Embryonic facial prominence (tissue), 1 donor: ENCODE data around the gene TBC1D10A.

ENCODE experiments used
- DNase-seq: peaks from one replicate; pipeline ENCODE4 v3.0.0-alpha.2; 2016; ENCODE audit errors: extremely low spot score

Gene TBC1D10A

GRCh38 chr22:30286813-30287647 is 39.7 kb downstream of the TBC1D10A start:
- no peak for DNase-seq

- no peak for DNase-seq
Measured at GRCh38 chr22:30286331-30286730, 40.4 kb downstream of the TBC1D10A start.

GRCh38 chr22:30285846-30286200 is 40.9 kb downstream of the TBC1D10A start:
- no peak for DNase-seq

GRCh38 chr22:30285176-30285845 is 41.4 kb downstream of the TBC1D10A start:
- no peak for DNase-seq

GRCh38 chr22:30284666-30285065 is 42.1 kb downstream of the TBC1D10A start:
- no peak for DNase-seq

GRCh38 chr22:30284172-30284571 is 42.6 kb downstream of the TBC1D10A start:
- DNase-seq: no peak

GRCh38 chr22:30283342-30283741 is 43.4 kb downstream of the TBC1D10A start:
- no peak for DNase-seq

- DNase-seq: no peak
Measured at GRCh38 chr22:30282616-30283046, 44.1 kb downstream of the TBC1D10A start.

- DNase-seq: no peak
Measured at GRCh38 chr22:30280505-30280904, 46.2 kb downstream of the TBC1D10A start.

GRCh38 chr22:30279932-30280331 is 46.8 kb downstream of the TBC1D10A start:
- DNase-seq: no peak

GRCh38 chr22:30279046-30279788 is 47.5 kb downstream of the TBC1D10A start:
- DNase-seq: no peak

GRCh38 chr22:30277547-30278344 is 49.0 kb downstream of the TBC1D10A start:
- no peak for DNase-seq

- DNase-seq: no peak
Measured at GRCh38 chr22:30276039-30276438, 50.7 kb downstream of the TBC1D10A start.

GRCh38 chr22:30275625-30276024 is 51.1 kb downstream of the TBC1D10A start:
- DNase-seq: no peak

- no peak for DNase-seq
Measured at GRCh38 chr22:30274437-30274812, 52.3 kb downstream of the TBC1D10A start.

- DNase-seq: no peak
Measured at GRCh38 chr22:30273711-30274436, 52.9 kb downstream of the TBC1D10A start.

- DNase-seq: no peak
Measured at GRCh38 chr22:30272781-30273601, 53.8 kb downstream of the TBC1D10A start.

- DNase-seq: no peak
Measured at GRCh38 chr22:30270832-30271231, 55.9 kb downstream of the TBC1D10A start.

- no peak for DNase-seq
Measured at GRCh38 chr22:30268331-30268730, 58.4 kb downstream of the TBC1D10A start.
